HG02642 (cell line): Measurements from ENCODE around the gene IL15.
"Not testable (repeated sequence)": the region's sequence is repeated elsewhere in the genome, so short reads cannot be mapped to it uniquely, and the experiment has no call there.

Experiments
- ATAC-seq: cut with Tn5 transposase; IDR thresholded peaks from one replicate; pipeline ENCODE4 v1.9.1; 2021; ENCODE audit warnings: mild to moderate bottlenecking; ENCODE audit not compliant: unreplicated experiment, poor library complexity

IL15 gene

GRCh38 chr4:141636082-141636770 is at the start of gene IL15:
Gene IL15, plus strand, starts transcription at chr4:141636583. Its CDS starts 82,882 bp downstream, at chr4:141719465.
- ATAC-seq = peak; percentile 81

GRCh38 chr4:141587897-141588296 is 48.5 kb upstream of the IL15 start:
- no peak for ATAC-seq

GRCh38 chr4:141595531-141595930 is 40.9 kb upstream of the IL15 start:
- ATAC-seq = no peak

GRCh38 chr4:141599853-141600252 is 36.5 kb upstream of the IL15 start:
- ATAC-seq = no peak

- not testable (repeated sequence) for ATAC-seq
These were observed 31.7 kb upstream of the IL15 start for GRCh38 chr4:141604683-141605082.

- no peak for ATAC-seq
These were observed 30.9 kb upstream of the IL15 start for GRCh38 chr4:141605425-141605856.

- ATAC-seq = no peak
These were observed 27.1 kb upstream of the IL15 start for GRCh38 chr4:141609243-141609642.

GRCh38 chr4:141610365-141610764 is 26.0 kb upstream of the IL15 start:
- ATAC-seq = no peak

GRCh38 chr4:141614878-141615586 is 21.4 kb upstream of the IL15 start:
- ATAC-seq = peak; percentile 54

GRCh38 chr4:141615587-141615918 is 20.8 kb upstream of the IL15 start:
- ATAC-seq = not testable (repeated sequence)

- no peak for ATAC-seq
These were observed 15.7 kb upstream of the IL15 start for GRCh38 chr4:141620715-141621114.

GRCh38 chr4:141625023-141625422 is 11.4 kb upstream of the IL15 start:
- no peak for ATAC-seq

- ATAC-seq = no peak
These were observed 5.5 kb upstream of the IL15 start for GRCh38 chr4:141630854-141631253.

GRCh38 chr4:141635736-141636081 is 674 bp upstream of the IL15 start:
- peak; percentile 37 for ATAC-seq

- ATAC-seq = peak; percentile 63
These were observed 533 bp downstream of the IL15 start for GRCh38 chr4:141636771-141637460.

- ATAC-seq = no peak
These were observed 1.2 kb downstream of the IL15 start for GRCh38 chr4:141637565-141637964.

- ATAC-seq = no peak
These were observed 1.8 kb downstream of the IL15 start for GRCh38 chr4:141638230-141638629.

- ATAC-seq = no peak
These were observed 4.3 kb downstream of the IL15 start for GRCh38 chr4:141640696-141641095.

- ATAC-seq = no peak
These were observed 5.7 kb downstream of the IL15 start for GRCh38 chr4:141642063-141642462.

- ATAC-seq = no peak
These were observed 6.3 kb downstream of the IL15 start for GRCh38 chr4:141642711-141643110.

GRCh38 chr4:141643557-141643956 is 7.2 kb downstream of the IL15 start:
- ATAC-seq = peak; percentile 62
